GM12865 (cell line): ENCODE data around the gene SH3TC1.

ENCODE experiments used
- DNase-seq: peaks from one replicate; pipeline ENCODE4 v3.0.0; 2010; ENCODE audit warnings: low read depth
- H3K4me3 ChIP-seq: 2 replicates; pipeline ENCODE4 v1.5.1; 2011; ENCODE audit warnings: mild to moderate bottlenecking, low read depth, low read length, control low read depth
- CTCF ChIP-seq: IDR thresholded peaks from 2 replicates; pipeline ENCODE4 v1.5.1; 2011; ENCODE audit warnings: low read length, control low read depth, low read depth, inconsistent platforms; ENCODE audit not compliant: insufficient read depth; ENCODE audit errors: missing control alignments

Gene SH3TC1

DNA sequence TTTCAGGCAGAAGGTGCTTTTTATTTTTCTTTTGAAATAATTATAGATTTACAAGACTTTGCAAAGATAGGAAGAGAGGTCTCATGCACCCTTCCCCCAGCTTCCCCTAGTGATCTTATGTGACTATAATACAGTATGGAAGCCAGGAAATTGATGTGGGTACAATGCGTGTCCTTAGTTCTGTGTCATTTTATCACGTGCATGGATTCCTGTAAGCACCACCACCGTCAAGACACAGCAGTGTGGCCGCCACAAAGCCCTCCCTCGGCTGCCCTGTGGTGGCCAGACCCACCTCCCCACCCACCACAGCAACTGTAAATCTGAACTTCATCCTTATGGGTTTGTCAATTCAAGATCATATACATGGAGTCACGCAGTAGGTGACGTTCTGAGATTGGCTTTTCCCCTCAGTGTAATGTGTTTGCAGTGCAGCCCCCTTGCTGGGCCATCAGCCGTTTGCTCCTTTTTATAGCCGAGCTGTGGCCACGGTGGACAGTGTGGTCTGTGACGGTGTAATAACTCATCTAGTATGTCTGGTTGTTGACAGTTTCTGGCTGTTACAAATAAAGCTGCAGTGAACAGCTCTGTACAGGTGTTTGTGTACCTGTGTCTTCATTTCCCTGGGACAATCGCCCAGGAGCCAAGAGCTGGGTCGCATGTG is 59.6 kb downstream of the SH3TC1 start:
- H3K4me3 ChIP-seq = no peak overlapping the region
- no peak for DNase-seq
- no peak for TF ChIP-seq CTCF

- no peak for DNase-seq
- TF ChIP-seq CTCF = no peak
- H3K4me3 ChIP-seq = no peak overlapping the region
These were observed 60.8 kb downstream of the SH3TC1 start for GRCh38 chr4:8259743-8260430.

- DNase-seq = no peak
- TF ChIP-seq CTCF = no peak
- H3K4me3 ChIP-seq = no peak overlapping the region
These were observed 61.6 kb downstream of the SH3TC1 start for GRCh38 chr4:8260656-8261111.

- TF ChIP-seq CTCF = no peak
These were observed 62.9 kb downstream of the SH3TC1 start for GRCh38 chr4:8261851-8262535.

DNA sequence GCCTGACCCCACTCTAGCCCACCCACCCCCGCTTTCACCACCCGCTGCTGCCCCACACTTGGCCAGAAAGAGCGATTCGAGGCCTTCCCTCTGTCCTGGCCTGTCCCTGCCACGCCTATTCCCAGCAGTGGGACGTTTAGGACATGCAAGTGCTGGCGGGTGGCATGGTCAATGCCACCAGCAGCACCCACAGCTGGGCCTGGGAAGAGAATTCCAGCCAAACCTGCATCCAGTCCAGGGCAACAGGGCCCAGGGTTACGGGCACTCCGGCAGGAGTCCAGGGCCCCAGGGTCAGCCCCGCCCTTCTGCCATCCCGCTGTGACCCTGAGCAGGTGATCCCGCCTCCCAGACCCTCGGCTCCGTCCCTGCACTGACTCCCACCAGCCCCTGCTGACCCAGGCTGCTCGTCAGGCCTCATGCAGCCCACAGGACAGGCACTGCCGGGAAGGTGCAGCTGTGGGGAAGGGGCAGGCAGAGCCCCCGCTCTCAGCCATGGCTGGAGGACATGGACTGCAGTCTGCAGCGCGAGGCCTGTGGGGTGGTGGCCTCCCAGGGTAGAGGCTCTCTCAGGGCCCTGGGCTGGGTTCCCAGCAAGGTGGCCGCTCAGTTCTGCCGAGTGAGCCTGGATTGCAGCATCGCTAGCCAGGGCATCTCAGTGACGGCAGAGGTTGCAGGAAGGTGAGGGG is 63.7 kb downstream of the SH3TC1 start:
- no peak for DNase-seq
- no peak for TF ChIP-seq CTCF
- H3K4me3 ChIP-seq = no peak overlapping the region

More at GRCh38 chr4:8261851-8262535, 62.9 kb downstream of the SH3TC1 start:
- no peak overlapping the region for H3K4me3 ChIP-seq
- no peak for DNase-seq

DNA sequence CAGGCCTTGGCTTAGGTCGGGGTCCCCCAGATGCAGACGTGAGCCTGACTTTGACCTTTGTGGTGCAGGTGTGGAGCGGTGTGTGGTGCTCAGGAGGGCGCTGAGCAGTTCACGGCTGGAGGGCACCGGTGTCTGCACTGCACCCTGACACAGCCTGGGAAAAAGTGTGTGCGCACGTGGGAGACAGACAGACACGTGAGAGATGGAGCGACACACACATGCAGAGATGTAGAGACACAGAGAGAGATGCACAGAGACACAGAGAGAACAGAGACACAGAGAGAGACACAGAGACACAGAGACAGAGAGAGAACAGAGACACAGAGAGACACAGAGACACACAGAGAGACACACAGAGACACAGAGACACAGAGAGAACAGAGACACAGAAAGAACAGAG is 64.3 kb downstream of the SH3TC1 start:
- TF ChIP-seq CTCF = no peak

More for the DNA sequence above, 64.3 kb downstream of the SH3TC1 start:
- no peak for DNase-seq
- H3K4me3 ChIP-seq = no peak overlapping the region
